NT2/D1 (cell line): ENCODE measurements around the gene PHC3.

Experiments
- SUZ12 ChIP-seq: IDR thresholded peaks from 2 replicates; pipeline ENCODE4 v1.6.1; 2011; ENCODE audit not compliant: insufficient read length, insufficient read depth; ENCODE audit errors: extremely low read depth
- YY1 ChIP-seq: IDR thresholded peaks from 2 replicates; pipeline ENCODE4 v1.6.1; 2011; ENCODE audit not compliant: insufficient read length, insufficient read depth
- ZNF274 ChIP-seq: IDR thresholded peaks from 2 replicates; pipeline ENCODE4 v1.6.1; 2011; ENCODE audit warnings: mild to moderate bottlenecking, low read depth, low read length

- TF ChIP-seq SUZ12, result no peak
- no peak for TF ChIP-seq YY1
- TF ChIP-seq ZNF274, result no peak
These were observed 134.5 kb downstream of the PHC3 start for GRCh38 chr3:170047133-170047404.
